Left renal cortex interstitium (tissue), 4 donors: ENCODE measurements around the gene SERPINB11. TPM values are rescaled to one million over a fixed set of nuclear protein-coding genes. Genes with fewer than 3 reads are reported as not detected.
"Not testable (repeated sequence)": the region's sequence is repeated elsewhere in the genome, so short reads cannot be mapped to it uniquely, and the experiment has no call there.

Source experiments
- DNase-seq, 4 donors: peaks; one replicate each; pipeline ENCODE4 v3.0.0-alpha.2; 2013; ENCODE audit warnings: low read depth in 4 of 4, low spot score in 2 of 4, missing footprints in 1 of 4
- polyA plus RNA-seq, 4 donors: library from polyadenylated mRNA; unstranded; fragments of 120-200 nt; gene quantifications; one replicate each; pipeline ENCODE4 v1.2.1, GENCODE V29; 2013; ENCODE audit not compliant: insufficient read length in 4 of 4

Gene SERPINB11
- polyA plus RNA-seq, 4 donors, result not detected

- DNase-seq, result peak in 2 of 4 donors; percentile 10 to 16
Measured at GRCh38 chr18:63725682-63726480, 23.1 kb downstream of the SERPINB11 start.

GRCh38 chr18:63730773-63731172 is 28.0 kb downstream of the SERPINB11 start:
- DNase-seq, result no peak

GRCh38 chr18:63731215-63731614 is 28.5 kb downstream of the SERPINB11 start:
- DNase-seq, result no peak

GRCh38 chr18:63736876-63737275 is 34.1 kb downstream of the SERPINB11 start:
- DNase-seq, result no peak

- DNase-seq, result no peak
Measured at GRCh38 chr18:63741769-63742168, 39.0 kb downstream of the SERPINB11 start.

- no peak for DNase-seq
Measured at GRCh38 chr18:63747006-63747405, 44.2 kb downstream of the SERPINB11 start.

- DNase-seq, result no peak
Measured at GRCh38 chr18:63749489-63749888, 46.7 kb downstream of the SERPINB11 start.

GRCh38 chr18:63752636-63753035 is 49.9 kb downstream of the SERPINB11 start:
- DNase-seq, result no peak

- no peak for DNase-seq
Measured at GRCh38 chr18:63753676-63754075, 50.9 kb downstream of the SERPINB11 start.

- DNase-seq, result no peak
Measured at GRCh38 chr18:63757541-63757940, 54.8 kb downstream of the SERPINB11 start.

GRCh38 chr18:63758615-63759240 is 56.0 kb downstream of the SERPINB11 start:
- DNase-seq, result no peak

GRCh38 chr18:63759786-63760185 is 57.0 kb downstream of the SERPINB11 start:
- DNase-seq, result not testable (repeated sequence)

- DNase-seq, result no peak
Measured at GRCh38 chr18:63762518-63762917, 59.8 kb downstream of the SERPINB11 start.

GRCh38 chr18:63763831-63764600 is 61.3 kb downstream of the SERPINB11 start:
- DNase-seq, result no peak

- DNase-seq, result no peak
Measured at GRCh38 chr18:63765837-63766236, 63.1 kb downstream of the SERPINB11 start.

Other genes with a start within 250 kb of the SERPINB11 start
- gene SERPINB5, start 226.0 kb upstream of the SERPINB11 start, polyA plus RNA-seq, result not detected
- not detected for gene SERPINB12, start 160.6 kb upstream of the SERPINB11 start, polyA plus RNA-seq
- gene SERPINB13, start 115.6 kb upstream of the SERPINB11 start, polyA plus RNA-seq, result not detected
- gene SERPINB4, start 58.7 kb upstream of the SERPINB11 start, polyA plus RNA-seq, result under 1 TPM in 2 of 4 donors, not detected in 2; 0.08 TPM
- gene SERPINB3, start 41.1 kb upstream of the SERPINB11 start, polyA plus RNA-seq, result under 1 TPM in 2 of 4 donors, not detected in 2; 0.13 TPM
- gene SERPINB7, start 72.5 kb downstream of the SERPINB11 start, polyA plus RNA-seq, result under 1 TPM; 0.20 to 0.65 (median 0.54) TPM
- under 1 TPM; 0.09 to 0.27 (median 0.14) TPM for gene SERPINB2, start 184.7 kb downstream of the SERPINB11 start, polyA plus RNA-seq
- under 1 TPM; 0.19 to 0.38 (median 0.35) TPM for gene SERPINB10, start 205.0 kb downstream of the SERPINB11 start, polyA plus RNA-seq
- 1 to 10 TPM; 1.2 to 2.2 (median 1.6) TPM for gene HMSD, start 246.3 kb downstream of the SERPINB11 start, polyA plus RNA-seq